GM13976 (cell line): ENCODE measurements around the gene CUX1.

Experiments
- DNase-seq: peaks from one replicate; pipeline ENCODE4 v3.0.0; 2012; ENCODE audit warnings: low spot score
- in situ Hi-C: fragments of 300-500 bp; cut with MboI; formaldehyde crosslinking; loops from one replicate; pipeline ENCODE4 v1.12.0; 2022; ENCODE audit warnings: low sequenced_read_pairs, mixed read lengths, inconsistent platforms; ENCODE audit not compliant: unreplicated experiment
- TF ChIP-seq, protein P1 (sequence below): IDR thresholded peaks from 2 replicates; pipeline ENCODE4 v1.5.1; 2012; ENCODE audit warnings: borderline replicate concordance, mild to moderate bottlenecking; ENCODE audit not compliant: insufficient read depth; ENCODE audit errors: extremely low read depth, missing control alignments, control extremely low read depth

CUX1 gene

DNA sequence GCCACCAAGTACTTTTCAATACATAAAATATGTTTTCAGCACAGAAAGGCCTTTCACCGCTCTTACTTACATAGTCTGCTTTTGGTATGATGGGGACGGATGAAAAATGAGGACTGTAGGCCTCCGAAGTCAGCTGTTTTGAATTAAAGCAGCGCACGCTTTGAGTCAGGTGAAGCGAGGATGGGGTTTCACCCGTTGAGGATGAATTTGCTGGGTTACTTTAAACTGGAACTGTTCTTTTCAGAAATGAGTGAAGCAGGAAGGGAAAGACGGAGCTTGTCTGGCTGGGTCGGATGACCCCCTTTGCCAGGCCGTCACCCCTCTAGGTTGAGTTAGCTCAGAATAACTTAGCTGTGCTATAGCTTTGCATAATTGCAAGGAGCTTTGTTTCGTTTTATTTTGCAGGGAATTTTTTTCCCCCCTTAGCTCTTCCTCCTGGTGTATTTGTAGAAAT, 40.0 kb downstream of the CUX1 start:
- TF ChIP-seq, protein P1, sequence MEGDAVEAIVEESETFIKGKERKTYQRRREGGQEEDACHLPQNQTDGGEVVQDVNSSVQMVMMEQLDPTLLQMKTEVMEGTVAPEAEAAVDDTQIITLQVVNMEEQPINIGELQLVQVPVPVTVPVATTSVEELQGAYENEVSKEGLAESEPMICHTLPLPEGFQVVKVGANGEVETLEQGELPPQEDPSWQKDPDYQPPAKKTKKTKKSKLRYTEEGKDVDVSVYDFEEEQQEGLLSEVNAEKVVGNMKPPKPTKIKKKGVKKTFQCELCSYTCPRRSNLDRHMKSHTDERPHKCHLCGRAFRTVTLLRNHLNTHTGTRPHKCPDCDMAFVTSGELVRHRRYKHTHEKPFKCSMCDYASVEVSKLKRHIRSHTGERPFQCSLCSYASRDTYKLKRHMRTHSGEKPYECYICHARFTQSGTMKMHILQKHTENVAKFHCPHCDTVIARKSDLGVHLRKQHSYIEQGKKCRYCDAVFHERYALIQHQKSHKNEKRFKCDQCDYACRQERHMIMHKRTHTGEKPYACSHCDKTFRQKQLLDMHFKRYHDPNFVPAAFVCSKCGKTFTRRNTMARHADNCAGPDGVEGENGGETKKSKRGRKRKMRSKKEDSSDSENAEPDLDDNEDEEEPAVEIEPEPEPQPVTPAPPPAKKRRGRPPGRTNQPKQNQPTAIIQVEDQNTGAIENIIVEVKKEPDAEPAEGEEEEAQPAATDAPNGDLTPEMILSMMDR, result no peak
- peak; percentile 63 for DNase-seq
- in situ Hi-C loops, result no loop called here

DNA sequence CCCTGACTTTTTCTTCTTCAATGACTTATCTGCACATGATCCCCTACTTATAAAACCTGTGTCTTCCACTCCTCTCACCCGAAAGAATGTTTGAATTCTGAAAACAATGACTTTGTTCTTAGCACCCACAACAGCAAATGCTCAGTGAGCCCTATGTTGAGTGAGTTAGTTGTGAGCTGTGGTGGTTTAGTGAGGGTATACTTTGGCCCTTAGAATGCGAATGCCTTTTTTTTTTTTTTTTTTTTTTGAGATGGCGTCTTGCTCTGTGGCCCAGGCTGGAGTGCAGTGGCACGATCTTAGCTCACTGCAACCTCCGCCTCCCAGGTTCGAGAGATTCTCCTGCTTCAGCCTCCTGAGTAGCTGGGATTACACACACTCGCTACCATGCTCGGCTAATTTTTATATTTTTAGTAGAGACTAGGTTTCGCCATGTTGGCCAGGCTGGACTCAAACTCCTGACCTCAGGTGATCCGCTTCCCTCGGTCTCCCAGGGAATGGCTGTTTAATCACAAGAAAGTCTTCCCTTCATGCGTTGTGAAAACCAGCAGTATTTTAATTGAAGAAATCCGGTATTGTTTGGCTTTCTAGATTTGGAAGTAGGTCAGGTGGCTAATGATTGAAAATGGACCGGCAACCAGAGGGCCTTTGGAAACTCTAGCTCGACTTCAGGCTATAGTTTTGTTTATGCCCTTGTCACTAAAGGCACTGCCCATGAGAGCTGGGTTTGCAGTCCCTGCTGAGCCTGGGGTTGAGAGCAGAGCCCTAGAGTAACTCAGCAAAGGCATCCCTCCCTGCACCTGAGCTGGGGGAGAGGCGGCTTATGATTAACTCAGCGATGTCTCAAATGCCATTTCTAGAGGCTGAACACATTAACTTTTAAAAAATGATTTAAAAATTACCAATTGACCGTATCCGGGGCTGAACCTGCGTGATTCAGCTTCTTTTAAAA, 41.3 kb downstream of the CUX1 start:
- in situ Hi-C loops, result no loop called here
- DNase-seq, result no peak
- TF ChIP-seq, protein P1, result no peak

DNA sequence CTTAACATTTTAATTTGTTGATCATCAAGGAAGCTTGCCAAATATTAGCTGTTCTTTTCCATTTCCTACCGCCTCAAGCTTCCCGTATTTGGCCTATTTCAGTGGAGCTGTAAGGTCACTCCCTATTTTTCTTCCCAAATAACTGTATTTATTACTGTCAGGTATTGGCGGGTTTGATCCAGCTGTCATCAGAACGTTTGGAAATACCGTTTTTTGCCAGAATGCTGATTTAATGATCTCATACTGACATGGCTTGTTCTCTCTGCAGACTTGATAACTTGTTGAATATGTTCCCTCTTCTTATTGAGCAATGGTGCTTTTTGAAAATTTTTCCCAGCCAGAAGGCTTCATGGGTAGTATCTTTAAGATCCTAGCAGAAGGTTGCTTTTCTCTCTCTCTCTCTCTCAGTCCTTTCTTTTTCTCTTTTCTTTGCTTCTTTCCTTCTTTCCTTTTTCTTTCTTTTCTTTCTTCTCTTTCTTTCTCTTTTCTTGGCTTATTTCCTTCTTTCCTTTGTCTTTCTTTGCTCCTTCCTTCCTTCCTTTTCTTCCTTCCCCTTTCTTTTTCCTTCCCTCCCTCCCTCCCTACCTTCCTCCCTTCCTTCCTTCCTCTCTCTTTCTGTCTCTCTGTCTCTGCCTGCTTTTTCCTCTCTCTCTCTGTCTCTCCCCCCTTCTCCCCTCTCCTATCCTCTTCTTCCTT, 42.1 kb downstream of the CUX1 start:
- TF ChIP-seq, protein P1, result no peak
- DNase-seq, result no peak
- in situ Hi-C loops, result no loop called here

DNA sequence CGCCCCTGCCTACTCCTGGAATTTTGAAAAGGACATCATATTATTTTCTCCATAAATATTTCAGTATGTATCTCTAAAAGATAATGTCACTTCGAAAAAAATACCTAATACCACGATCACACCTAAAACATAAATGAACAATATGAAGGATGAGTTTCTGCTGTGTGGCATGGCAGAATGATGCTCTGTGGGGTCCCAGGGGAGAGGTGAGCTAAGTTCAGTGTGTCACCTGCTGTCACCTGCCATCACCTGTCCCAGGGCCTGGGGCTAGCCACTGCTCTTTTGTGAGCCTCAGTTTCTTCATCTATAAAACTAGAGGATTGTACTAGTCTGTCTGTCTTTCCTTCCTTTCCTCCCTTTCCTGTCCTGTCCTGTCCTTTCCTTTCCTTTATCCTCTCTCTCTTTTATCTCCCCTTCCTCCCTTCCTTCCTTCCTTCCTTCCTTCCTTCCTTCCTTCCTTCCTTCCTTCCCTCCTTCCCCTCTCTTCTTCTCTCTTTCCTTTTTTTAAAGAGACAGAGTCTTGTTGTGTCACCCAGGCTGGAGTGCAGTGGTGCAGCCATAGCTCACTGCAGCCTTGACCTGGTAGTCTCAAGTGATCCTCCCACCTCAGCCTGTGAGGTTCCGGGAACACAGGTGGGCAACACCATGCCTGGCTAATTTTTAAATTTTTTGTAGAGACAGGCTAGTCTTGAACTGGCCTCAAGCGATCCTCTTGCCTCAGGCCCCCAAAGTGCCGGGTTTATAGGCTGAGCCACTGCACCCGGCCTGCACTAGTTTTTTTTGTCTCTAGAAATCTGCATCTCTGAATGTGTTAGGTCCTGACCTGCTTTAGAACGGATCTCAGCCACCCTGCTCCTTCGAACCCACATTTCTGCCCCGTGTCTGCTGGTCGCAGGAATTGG, 43.1 kb downstream of the CUX1 start:
- in situ Hi-C loops, result no loop called here
- no peak for DNase-seq
- TF ChIP-seq, protein P1, result no peak

DNA sequence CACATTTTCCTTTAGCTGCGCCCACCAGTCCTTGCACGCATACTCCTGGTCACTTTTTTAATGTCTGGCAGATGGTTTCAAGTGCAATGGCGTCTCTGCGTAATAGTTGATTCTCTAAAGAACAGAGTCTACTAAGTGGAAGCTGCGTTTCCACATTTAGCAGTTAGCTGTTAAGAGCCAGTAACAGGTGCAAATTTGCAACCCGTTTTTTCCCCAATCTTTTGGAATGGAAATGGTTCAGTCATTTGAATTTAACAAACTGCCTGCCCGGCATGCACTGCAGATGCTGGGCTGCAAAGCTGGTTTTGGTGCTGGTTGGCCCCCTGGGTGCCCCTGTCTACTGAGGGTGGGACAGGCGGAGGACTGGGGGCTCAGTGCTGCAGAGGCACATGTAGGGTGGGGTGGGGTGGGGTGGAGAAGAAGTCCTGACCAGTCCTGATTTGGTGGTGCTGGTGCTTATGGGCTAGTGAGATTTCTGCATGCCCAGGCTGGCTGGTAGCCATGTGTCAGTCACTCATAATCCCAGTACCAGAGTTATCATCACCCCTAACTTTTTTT, 43.9 kb downstream of the CUX1 start:
- no peak for DNase-seq
- TF ChIP-seq, protein P1, result no peak
- in situ Hi-C loops, result no loop called here
